Measurements from ENCODE around the gene PSMG2.

Gene PSMG2

DNA sequence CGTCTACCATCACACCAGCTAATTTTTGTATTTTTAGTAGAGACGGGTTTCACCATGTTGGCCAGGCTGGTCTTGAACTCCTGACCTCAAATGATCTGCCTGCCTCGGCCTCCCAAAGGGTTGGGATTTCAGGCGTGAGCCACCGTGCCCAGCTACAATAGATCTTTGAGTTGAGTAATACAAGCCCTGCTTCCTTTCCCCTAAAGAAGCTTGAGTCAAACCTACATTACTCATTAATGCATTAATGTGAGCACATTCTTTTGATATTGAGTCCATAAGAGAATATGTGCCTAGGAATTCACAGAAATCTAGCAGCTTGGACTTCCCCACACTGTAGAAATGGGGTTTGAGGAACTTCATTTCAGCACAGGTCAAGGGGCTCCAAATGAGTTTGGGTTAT lies 39.6 kb downstream of the PSMG2 start:
- Histone ChIP-seq H3K36me3 (ENCODE audit: control insufficient read depth in 4 of 4, insufficient read depth in 4 of 4, low read length in 3 of 4) (no peaks in the 10 kb centered on the region), H3K27me3 (replicated peaks in 2 of 5; ENCODE audit: control insufficient read depth in 4 of 5, insufficient read depth in 5 of 5, low read length in 4 of 5) (no peaks in the 10 kb centered on the region), H3K4me1 (ENCODE audit: control extremely low read depth in 1 of 4, control insufficient read depth in 4 of 4, insufficient read depth in 4 of 4, low read length in 3 of 4) (no peaks in the 10 kb centered on the region), H3K27ac (ENCODE audit: insufficient read depth in 1 of 2, low read depth in 1 of 2, low read length in 2 of 2, poor library complexity in 1 of 2, severe bottlenecking in 2 of 2) (no peak overlapping the region), H3K4me3 (ENCODE audit: control insufficient read depth in 1 of 7, extremely low read depth in 1 of 7, insufficient read depth in 4 of 7, low read depth in 2 of 7, low read length in 6 of 7) (no peak overlapping the region), H3K9me3 (ENCODE audit: control extremely low read depth in 1 of 5, control insufficient read depth in 4 of 5, insufficient read depth in 2 of 5, low read depth in 1 of 5, low read length in 4 of 5) (no peaks in the 10 kb centered on the region)
- ChIA-PET POLR2A (no interaction called here), CTCF (interaction anchor here (0.7 to 11.4 kb wide), 6 partner anchors 9 to 192 kb away, joined by 3 to 106 read pairs (median 4); no protein-coding TSS in a partner anchor)
- WGBS (ENCODE audit: insufficient coverage), result 100% methylated on average over 5 of the region's 5 CpGs
- no peak for DNase-seq

- Histone ChIP-seq H3K27me3 (replicated peaks in 2 of 5; ENCODE audit: control insufficient read depth in 4 of 5, insufficient read depth in 5 of 5, low read length in 4 of 5) (no peaks in the 10 kb centered on the region), H3K9me3 (ENCODE audit: control extremely low read depth in 1 of 5, control insufficient read depth in 4 of 5, insufficient read depth in 2 of 5, low read depth in 1 of 5, low read length in 4 of 5) (no peaks in the 10 kb centered on the region), H3K4me1 (ENCODE audit: control extremely low read depth in 1 of 4, control insufficient read depth in 4 of 4, insufficient read depth in 4 of 4, low read length in 3 of 4) (no peaks in the 10 kb centered on the region), H3K36me3 (ENCODE audit: control insufficient read depth in 4 of 4, insufficient read depth in 4 of 4, low read length in 3 of 4) (no peaks in the 10 kb centered on the region), H3K4me3 (ENCODE audit: control insufficient read depth in 1 of 7, extremely low read depth in 1 of 7, insufficient read depth in 4 of 7, low read depth in 2 of 7, low read length in 6 of 7) (no peak overlapping the region), H3K27ac (ENCODE audit: insufficient read depth in 1 of 2, low read depth in 1 of 2, low read length in 2 of 2, poor library complexity in 1 of 2, severe bottlenecking in 2 of 2) (no peak overlapping the region)
- ChIA-PET POLR2A (no interaction called here), CTCF (interaction anchor here (0.5 to 11.4 kb wide), 18 partner anchors 9 to 350 kb away, joined by 3 to 106 read pairs (median 4); no protein-coding TSS in a partner anchor)
- WGBS (ENCODE audit: insufficient coverage), result 0% methylated on average over 1 of the region's 2 CpGs
- DNase-seq, result peak; percentile 68 to 83 (median 76)
Observed at GRCh38 chr18:12744103-12744502, 41.3 kb downstream of the PSMG2 start.

DNA sequence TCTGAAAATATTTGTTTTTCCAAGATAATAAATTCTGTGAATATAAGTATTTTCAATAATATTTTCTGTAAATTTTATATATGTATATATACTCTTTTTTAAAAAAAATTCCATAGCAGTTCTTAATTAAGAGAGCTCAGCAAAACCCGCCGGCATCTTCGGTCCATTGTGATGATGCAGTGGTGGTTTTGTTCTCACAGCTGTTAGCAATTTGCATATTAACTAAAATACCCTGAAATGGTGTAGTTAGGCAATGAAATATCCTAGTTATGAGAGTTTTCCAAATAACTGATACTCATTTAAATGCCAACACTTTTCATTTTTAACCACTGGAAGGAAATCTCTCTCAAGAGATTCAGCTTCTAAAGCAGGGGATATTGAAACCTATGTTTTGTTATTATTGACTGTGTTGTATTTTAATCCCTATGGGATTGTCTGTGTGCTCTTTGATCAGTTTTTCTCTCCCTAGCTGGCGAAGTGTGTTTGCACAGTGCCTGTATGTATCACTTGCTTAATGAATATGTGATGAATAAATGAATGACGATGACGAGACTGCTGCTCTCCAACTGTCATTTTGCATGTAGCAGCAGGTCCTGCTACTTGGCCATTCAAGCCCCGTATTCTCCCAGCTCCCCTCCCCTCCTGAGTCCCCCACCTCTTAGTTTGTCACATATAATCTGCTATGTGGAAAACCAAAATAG lies 42.4 kb downstream of the PSMG2 start:
- Histone ChIP-seq H3K9me3 (ENCODE audit: control extremely low read depth in 1 of 5, control insufficient read depth in 4 of 5, insufficient read depth in 2 of 5, low read depth in 1 of 5, low read length in 4 of 5) (no peaks in the 10 kb centered on the region), H3K27ac (ENCODE audit: insufficient read depth in 1 of 2, low read depth in 1 of 2, low read length in 2 of 2, poor library complexity in 1 of 2, severe bottlenecking in 2 of 2) (no peak overlapping the region), H3K4me1 (ENCODE audit: control extremely low read depth in 1 of 4, control insufficient read depth in 4 of 4, insufficient read depth in 4 of 4, low read length in 3 of 4) (no peaks in the 10 kb centered on the region), H3K27me3 (replicated peaks in 2 of 5; ENCODE audit: control insufficient read depth in 4 of 5, insufficient read depth in 5 of 5, low read length in 4 of 5) (no peaks in the 10 kb centered on the region), H3K36me3 (ENCODE audit: control insufficient read depth in 4 of 4, insufficient read depth in 4 of 4, low read length in 3 of 4) (no peaks in the 10 kb centered on the region), H3K4me3 (ENCODE audit: control insufficient read depth in 1 of 7, extremely low read depth in 1 of 7, insufficient read depth in 4 of 7, low read depth in 2 of 7, low read length in 6 of 7) (no peak overlapping the region)
- no peak for DNase-seq
- ChIA-PET CTCF (interaction anchor here (0.6 to 11.4 kb wide), 15 partner anchors 17 to 200 kb away, joined by 3 to 106 read pairs (median 4); no protein-coding TSS in a partner anchor), POLR2A (no interaction called here)
- WGBS (ENCODE audit: insufficient coverage), result 100% methylated on average over 1 of the region's 7 CpGs

DNA sequence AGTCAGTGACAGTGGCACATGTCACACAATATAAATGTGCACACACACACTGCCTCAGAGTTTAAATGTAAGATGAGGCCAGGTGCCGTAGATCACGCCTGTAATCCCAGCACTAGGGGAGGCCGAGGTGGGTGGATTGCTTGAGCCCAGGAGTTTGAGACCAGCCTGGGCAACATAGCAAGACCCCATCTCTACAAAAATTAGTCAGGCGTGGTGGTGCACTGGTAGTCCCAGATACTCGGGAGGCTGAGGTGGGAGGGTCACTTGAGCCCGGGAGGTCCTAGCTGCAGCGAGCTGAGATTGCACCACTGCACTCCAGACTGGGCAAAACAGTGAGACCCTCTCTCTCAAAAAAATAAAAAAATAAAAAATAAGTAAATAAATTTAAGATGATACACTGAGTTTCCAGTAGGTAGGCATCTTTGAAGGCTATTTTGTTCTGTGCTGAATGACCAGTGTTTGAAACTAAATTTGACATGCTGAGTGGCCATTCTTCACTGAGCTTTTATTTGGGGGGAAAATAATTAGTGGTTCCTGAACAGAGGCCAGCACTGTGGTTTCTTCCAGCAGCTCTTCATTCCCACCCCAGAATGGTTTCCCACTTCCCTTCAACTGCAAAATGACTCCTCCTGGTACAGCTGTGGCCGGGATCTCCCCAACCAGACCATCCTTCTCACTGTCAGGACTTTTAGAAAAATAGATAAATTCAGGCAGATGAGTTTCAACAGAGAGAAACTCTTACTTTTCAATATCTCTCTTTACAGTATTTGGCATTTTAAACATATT lies 44.9 kb downstream of the PSMG2 start:
- Histone ChIP-seq H3K27ac (ENCODE audit: insufficient read depth in 1 of 2, low read depth in 1 of 2, low read length in 2 of 2, poor library complexity in 1 of 2, severe bottlenecking in 2 of 2) (no peak overlapping the region), H3K4me1 (ENCODE audit: control extremely low read depth in 1 of 4, control insufficient read depth in 4 of 4, insufficient read depth in 4 of 4, low read length in 3 of 4) (no peaks in the 10 kb centered on the region), H3K27me3 (replicated peaks in 2 of 5; ENCODE audit: control insufficient read depth in 4 of 5, insufficient read depth in 5 of 5, low read length in 4 of 5) (no peaks in the 10 kb centered on the region), H3K9me3 (ENCODE audit: control extremely low read depth in 1 of 5, control insufficient read depth in 4 of 5, insufficient read depth in 2 of 5, low read depth in 1 of 5, low read length in 4 of 5) (no peaks in the 10 kb centered on the region), H3K4me3 (ENCODE audit: control insufficient read depth in 1 of 7, extremely low read depth in 1 of 7, insufficient read depth in 4 of 7, low read depth in 2 of 7, low read length in 6 of 7) (no peak overlapping the region), H3K36me3 (ENCODE audit: control insufficient read depth in 4 of 4, insufficient read depth in 4 of 4, low read length in 3 of 4) (no peaks in the 10 kb centered on the region)
- ChIA-PET POLR2A (no interaction called here), CTCF (interaction anchor here (0.7 to 2.1 kb wide), 9 partner anchors 13 to 187 kb away, joined by 3 to 6 read pairs (median 5); no protein-coding TSS in a partner anchor)
- DNase-seq, result no peak
- 89% methylated on average over 5 of the region's 8 CpGs for WGBS (ENCODE audit: insufficient coverage)

DNA sequence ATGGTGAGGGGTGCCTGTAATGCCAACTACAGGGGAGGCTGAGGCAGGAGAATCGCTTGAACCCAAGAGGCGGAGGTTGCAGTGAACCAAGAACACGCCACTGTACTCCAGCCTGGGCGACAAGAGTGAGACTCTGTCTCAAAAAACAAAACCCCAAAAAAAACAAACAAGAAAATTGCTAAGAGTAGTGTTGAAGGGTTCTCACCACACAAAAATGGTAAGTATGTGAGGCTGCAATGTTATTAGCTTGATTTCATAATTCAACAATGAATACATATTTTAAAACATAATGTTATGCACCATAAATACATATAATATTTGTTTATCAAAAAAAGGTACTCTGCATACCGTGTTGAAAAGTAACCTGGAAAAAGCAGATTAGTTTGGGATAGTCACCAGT lies 45.8 kb downstream of the PSMG2 start:
- DNase-seq, result no peak
- H3K27me3 ChIP-seq (replicated peaks in 2 of 5; ENCODE audit: control insufficient read depth in 4 of 5, insufficient read depth in 5 of 5, low read length in 4 of 5), result no peaks in the 10 kb centered on the region
- H3K4me3 ChIP-seq (ENCODE audit: control insufficient read depth in 1 of 7, extremely low read depth in 1 of 7, insufficient read depth in 4 of 7, low read depth in 2 of 7, low read length in 6 of 7), result no peak overlapping the region
- no peaks in the 10 kb centered on the region for H3K9me3 ChIP-seq (ENCODE audit: control extremely low read depth in 1 of 5, control insufficient read depth in 4 of 5, insufficient read depth in 2 of 5, low read depth in 1 of 5, low read length in 4 of 5)
- CTCF ChIA-PET, result interaction anchor here (0.5 to 2.3 kb wide), 9 partner anchors 14 to 186 kb away, joined by 3 to 6 read pairs (median 5); no protein-coding TSS in a partner anchor
- no peak overlapping the region for H3K27ac ChIP-seq (ENCODE audit: insufficient read depth in 1 of 2, low read depth in 1 of 2, low read length in 2 of 2, poor library complexity in 1 of 2, severe bottlenecking in 2 of 2)
- POLR2A ChIA-PET, result interaction anchor here (1.1 kb wide), 1 partner anchor 95 kb away, joined by 3 read pairs; no protein-coding TSS in a partner anchor
- no peaks in the 10 kb centered on the region for H3K36me3 ChIP-seq (ENCODE audit: control insufficient read depth in 4 of 4, insufficient read depth in 4 of 4, low read length in 3 of 4)
- WGBS (ENCODE audit: insufficient coverage), result 100% methylated on average over 1 of the region's 5 CpGs
- H3K4me1 ChIP-seq (ENCODE audit: control extremely low read depth in 1 of 4, control insufficient read depth in 4 of 4, insufficient read depth in 4 of 4, low read length in 3 of 4), result no peaks in the 10 kb centered on the region

DNA sequence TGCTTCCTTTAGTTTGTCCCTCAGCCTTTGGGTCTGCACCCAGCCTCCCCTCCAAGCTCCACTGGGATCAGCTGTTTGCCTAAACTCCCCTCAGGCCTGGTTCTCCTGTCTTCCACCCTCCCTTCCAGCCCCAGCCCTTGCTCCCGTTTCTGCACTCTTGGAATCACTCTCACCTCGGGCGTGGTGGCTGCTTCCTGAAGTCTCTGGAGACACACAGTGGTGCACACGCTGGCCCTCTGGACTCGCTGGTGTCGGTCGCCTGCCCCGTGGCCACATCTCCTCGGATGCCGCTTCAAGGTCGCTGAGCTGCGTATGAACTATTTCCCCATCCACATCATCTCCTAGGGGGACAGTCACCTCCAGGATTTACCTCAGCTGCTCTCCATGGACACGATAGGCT lies 46.3 kb downstream of the PSMG2 start:
- no peaks in the 10 kb centered on the region for H3K4me1 ChIP-seq (ENCODE audit: control extremely low read depth in 1 of 4, control insufficient read depth in 4 of 4, insufficient read depth in 4 of 4, low read length in 3 of 4)
- H3K36me3 ChIP-seq (ENCODE audit: control insufficient read depth in 4 of 4, insufficient read depth in 4 of 4, low read length in 3 of 4), result no peaks in the 10 kb centered on the region
- POLR2A ChIA-PET, result interaction anchor here (0.6 to 1.1 kb wide), 2 partner anchors 46 to 94 kb away, joined by 3 read pairs; no protein-coding TSS in a partner anchor
- CTCF ChIA-PET, result interaction anchor here (0.5 to 2.9 kb wide), 5 partner anchors 27 to 185 kb away, joined by 3 to 14 read pairs (median 4); no protein-coding TSS in a partner anchor
- DNase-seq, result no peak
- no peak overlapping the region for H3K4me3 ChIP-seq (ENCODE audit: control insufficient read depth in 1 of 7, extremely low read depth in 1 of 7, insufficient read depth in 4 of 7, low read depth in 2 of 7, low read length in 6 of 7)
- no peak overlapping the region for H3K27ac ChIP-seq (ENCODE audit: insufficient read depth in 1 of 2, low read depth in 1 of 2, low read length in 2 of 2, poor library complexity in 1 of 2, severe bottlenecking in 2 of 2)
- 95% methylated on average over 11 of the region's 13 CpGs for WGBS (ENCODE audit: insufficient coverage)
- H3K27me3 ChIP-seq (replicated peaks in 2 of 5; ENCODE audit: control insufficient read depth in 4 of 5, insufficient read depth in 5 of 5, low read length in 4 of 5), result no peaks in the 10 kb centered on the region
- H3K9me3 ChIP-seq (ENCODE audit: control extremely low read depth in 1 of 5, control insufficient read depth in 4 of 5, insufficient read depth in 2 of 5, low read depth in 1 of 5, low read length in 4 of 5), result no peaks in the 10 kb centered on the region

All from common myeloid progenitor, CD34-positive (primary cell).